ENCODE measurements around the gene GRAMD1B. TPM values are rescaled to one million over a fixed set of nuclear protein-coding genes. Genes with fewer than 3 reads are reported as not detected.

The GRAMD1B gene
- total RNA-seq, 1 donor from 2014 or later, result 31.8 TPM

- Histone ChIP-seq H3K36me3 (no peaks in the 10 kb centered on the region), H3K9me3 (replicated peaks) (no peaks in the 10 kb centered on the region), H3K27me3 (ENCODE audit: low read depth) (no peaks in the 10 kb centered on the region), H3K4me3 (no peak overlapping the region), H3K4me1 (no peaks in the 10 kb centered on the region), H3K27ac (replicated peaks) (no peak overlapping the region)
- no peak for TF ChIP-seq CTCF (IDR thresholded peaks at IDR 0.05; ENCODE audit: borderline replicate concordance)
- no peak for DNase-seq
- intact Hi-C loops (cut with micrococcal nuclease), result no loop called here
Measured at GRCh38 chr11:123437236-123437979, 7.3 kb downstream of the GRAMD1B start.

GRCh38 chr11:123438131-123438627 lies 8.1 kb downstream of the GRAMD1B start:
- no peak for DNase-seq
- intact Hi-C loops (cut with micrococcal nuclease), result no loop called here
- Histone ChIP-seq H3K27me3 (ENCODE audit: low read depth) (no peaks in the 10 kb centered on the region), H3K9me3 (replicated peaks) (no peaks in the 10 kb centered on the region), H3K4me3 (no peak overlapping the region), H3K4me1 (no peaks in the 10 kb centered on the region), H3K36me3 (no peaks in the 10 kb centered on the region), H3K27ac (replicated peaks) (no peak overlapping the region)
- no peak for TF ChIP-seq CTCF (IDR thresholded peaks at IDR 0.05; ENCODE audit: borderline replicate concordance)

- Histone ChIP-seq H3K4me3 (no peak overlapping the region), H3K27ac (replicated peaks) (no peak overlapping the region), H3K36me3 (no peaks in the 10 kb centered on the region), H3K9me3 (replicated peaks) (no peaks in the 10 kb centered on the region), H3K27me3 (ENCODE audit: low read depth) (no peaks in the 10 kb centered on the region), H3K4me1 (peaks cover 2% of the 10 kb centered on the region)
- no peak for TF ChIP-seq CTCF (IDR thresholded peaks at IDR 0.05; ENCODE audit: borderline replicate concordance)
- DNase-seq, result no peak
- intact Hi-C loops (cut with micrococcal nuclease), result no loop called here
Measured at GRCh38 chr11:123439616-123440015, 9.5 kb downstream of the GRAMD1B start.

- intact Hi-C loops (cut with micrococcal nuclease), result no loop called here
- Histone ChIP-seq H3K4me3 (no peak overlapping the region), H3K27me3 (ENCODE audit: low read depth) (no peaks in the 10 kb centered on the region), H3K36me3 (no peaks in the 10 kb centered on the region), H3K4me1 (peaks cover 9% of the 10 kb centered on the region), H3K27ac (replicated peaks) (no peak overlapping the region), H3K9me3 (replicated peaks) (no peaks in the 10 kb centered on the region)
- TF ChIP-seq CTCF (IDR thresholded peaks at IDR 0.05; ENCODE audit: borderline replicate concordance), result no peak
- no peak for DNase-seq
Measured at GRCh38 chr11:123441161-123441560, 11.1 kb downstream of the GRAMD1B start.

GRCh38 chr11:123443851-123444623 lies 14.0 kb downstream of the GRAMD1B start:
- DNase-seq, result no peak
- no peaks in the 10 kb centered on the region for H3K36me3 ChIP-seq
- H3K9me3 ChIP-seq (replicated peaks), result no peaks in the 10 kb centered on the region
- peaks cover 9% of the 10 kb centered on the region for H3K4me1 ChIP-seq
- TF ChIP-seq CTCF (IDR thresholded peaks at IDR 0.05; ENCODE audit: borderline replicate concordance), result no peak
- H3K4me3 ChIP-seq, result no peak overlapping the region
- H3K27ac ChIP-seq (replicated peaks), result no peak overlapping the region
- intact Hi-C loops (cut with micrococcal nuclease), result no loop called here
- no peaks in the 10 kb centered on the region for H3K27me3 ChIP-seq (ENCODE audit: low read depth)

Measured in left ventricle myocardium inferior (tissue), 1 donor.